Gastrocnemius medialis (tissue), 4 donors: Measurements from ENCODE around the gene VTI1A.

Experiments
- POLR2A ChIP-seq, 2 donors: fragments of 450-650 bp; IDR thresholded peaks; one replicate each; pipeline ENCODE4 v1.6.1; 2017; ENCODE audit warnings: antibody characterized with exemption in 2 of 2, mild to moderate bottlenecking in 2 of 2, moderate library complexity in 2 of 2
- TF ChIP-seq, protein P1 (sequence below), 5 experiments: fragments of 450-650 bp in 3 of 5; fragments of 200-600 bp in 2 of 5; sonication (generic) in 2 of 5; IDR thresholded peaks in 4 of 5; conservative IDR thresholded peaks in 1 of 5; 1 replicate in 4 of 5; 2 replicates in 1 of 5; pipeline ENCODE4 v1.5.1; 2016 to 2019; ENCODE audit warnings: antibody characterized with exemption in 5 of 5, mild to moderate bottlenecking in 3 of 5, moderate library complexity in 3 of 5

DNA sequence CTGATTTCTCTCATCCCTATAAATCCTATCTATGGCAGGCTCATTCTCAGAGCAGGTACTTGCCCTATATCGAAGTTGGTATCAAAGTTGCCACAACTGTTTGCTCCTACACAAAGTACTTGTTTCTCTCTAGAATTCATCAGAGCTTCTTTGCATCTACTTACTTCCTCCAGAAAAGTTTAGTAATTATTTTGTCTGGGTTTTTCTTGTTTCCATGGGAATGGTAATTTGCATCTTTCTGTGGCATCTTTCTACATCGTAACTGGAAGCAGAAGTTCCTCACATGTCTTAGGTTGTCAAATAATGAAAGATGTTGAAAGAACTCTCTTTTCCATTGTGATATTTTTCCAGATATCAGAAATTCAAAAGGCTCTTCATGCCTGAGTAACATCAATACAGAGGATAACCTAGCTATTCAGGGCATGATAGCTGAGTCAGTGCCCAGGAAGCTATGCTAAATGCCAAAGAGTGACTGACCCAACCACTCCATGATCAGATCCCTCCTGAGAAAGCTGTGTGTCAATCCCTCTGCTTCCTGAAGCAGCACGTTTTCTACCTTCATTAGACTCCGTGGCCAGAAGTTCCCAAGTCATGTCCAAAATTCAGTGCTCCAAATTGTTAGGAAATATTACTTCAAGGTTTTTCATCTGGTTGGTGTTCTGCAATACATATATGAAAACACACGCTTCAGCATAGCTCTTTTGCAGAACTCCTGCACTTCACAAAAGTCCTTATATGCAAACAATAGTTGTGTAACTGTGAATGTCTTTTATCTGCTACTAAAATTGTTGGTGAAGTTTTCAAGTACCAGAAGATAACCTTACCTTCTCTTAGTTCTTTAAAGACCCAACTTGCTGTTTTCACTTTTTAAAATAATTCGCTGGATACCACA, 216.5 kb downstream of the VTI1A start:
- TF ChIP-seq, protein P1, sequence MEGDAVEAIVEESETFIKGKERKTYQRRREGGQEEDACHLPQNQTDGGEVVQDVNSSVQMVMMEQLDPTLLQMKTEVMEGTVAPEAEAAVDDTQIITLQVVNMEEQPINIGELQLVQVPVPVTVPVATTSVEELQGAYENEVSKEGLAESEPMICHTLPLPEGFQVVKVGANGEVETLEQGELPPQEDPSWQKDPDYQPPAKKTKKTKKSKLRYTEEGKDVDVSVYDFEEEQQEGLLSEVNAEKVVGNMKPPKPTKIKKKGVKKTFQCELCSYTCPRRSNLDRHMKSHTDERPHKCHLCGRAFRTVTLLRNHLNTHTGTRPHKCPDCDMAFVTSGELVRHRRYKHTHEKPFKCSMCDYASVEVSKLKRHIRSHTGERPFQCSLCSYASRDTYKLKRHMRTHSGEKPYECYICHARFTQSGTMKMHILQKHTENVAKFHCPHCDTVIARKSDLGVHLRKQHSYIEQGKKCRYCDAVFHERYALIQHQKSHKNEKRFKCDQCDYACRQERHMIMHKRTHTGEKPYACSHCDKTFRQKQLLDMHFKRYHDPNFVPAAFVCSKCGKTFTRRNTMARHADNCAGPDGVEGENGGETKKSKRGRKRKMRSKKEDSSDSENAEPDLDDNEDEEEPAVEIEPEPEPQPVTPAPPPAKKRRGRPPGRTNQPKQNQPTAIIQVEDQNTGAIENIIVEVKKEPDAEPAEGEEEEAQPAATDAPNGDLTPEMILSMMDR (IDR thresholded peaks at IDR 0.05 in 4 of 5, conservative IDR thresholded peaks at IDR 0.05 in 1 of 5) = no peak
- no peak for TF ChIP-seq POLR2A (IDR thresholded peaks at IDR 0.05)
